Keratinocyte (primary cell): Measurements from ENCODE around the gene EFCAB13. TPM values are rescaled to one million over a fixed set of nuclear protein-coding genes. Genes with fewer than 3 reads are reported as not detected.

Experiments
- DNase-seq: peaks from one replicate; pipeline ENCODE4 v3.0.0-alpha.2; 2011; ENCODE audit warnings: low read depth, missing footprints, low spot score
- FAIRE-seq: peaks from 2 replicates; lab custom pipeline; 2011; peaks lifted over from hg19 to GRCh38; lab: Jason Lieb, UNC
- H2AFZ ChIP-seq: 2 replicates; pipeline ENCODE4 v1.6.0; 2012; ENCODE audit warnings: low read length, control low read depth, inconsistent platforms; ENCODE audit not compliant: control insufficient read depth
- H3K27ac ChIP-seq: 2 replicates; pipeline ENCODE4 v1.5.1; 2011; ENCODE audit warnings: low read length; ENCODE audit not compliant: control insufficient read depth, insufficient read depth
- H3K27me3 ChIP-seq: 3 replicates; pipeline ENCODE4 v1.6.0; 2011; ENCODE audit warnings: low read length; ENCODE audit not compliant: control insufficient read depth, insufficient read depth; ENCODE audit errors: extremely low read depth
- H3K36me3 ChIP-seq, 2 experiments: 2 replicates in 1 of 2; 3 replicates in 1 of 2; pipeline ENCODE4 v1.5.1; 2011; ENCODE audit warnings: low read length in 2 of 2, mild to moderate bottlenecking in 1 of 2; ENCODE audit not compliant: control insufficient read depth in 2 of 2, insufficient read depth in 2 of 2; ENCODE audit errors: extremely low read depth in 1 of 2
- H3K4me1 ChIP-seq: 3 replicates; pipeline ENCODE4 v1.5.1; 2011; ENCODE audit warnings: low read length; ENCODE audit not compliant: control insufficient read depth, insufficient read depth; ENCODE audit errors: extremely low read depth
- H3K4me2 ChIP-seq: 3 replicates; pipeline ENCODE4 v1.6.0; 2011; ENCODE audit warnings: low read depth, low read length; ENCODE audit not compliant: control insufficient read depth, insufficient read depth; ENCODE audit errors: extremely low read depth
- H3K4me3 ChIP-seq, 3 experiments: fragments of 200-600 bp in 1 of 3; sonication (generic) in 1 of 3; 2 replicates in 2 of 3; 3 replicates in 1 of 3; pipeline ENCODE4 v1.5.1; 2011 to 2016; ENCODE audit warnings: low read length in 3 of 3, mild to moderate bottlenecking in 3 of 3, control low read depth in 2 of 3, inconsistent platforms in 1 of 3, low read depth in 1 of 3, mixed read lengths in 1 of 3, mixed run types in 1 of 3, moderate library complexity in 1 of 3; ENCODE audit not compliant: control insufficient read depth in 2 of 3, insufficient read depth in 2 of 3; ENCODE audit errors: extremely low read depth in 1 of 3
- H3K79me2 ChIP-seq: 2 replicates; pipeline ENCODE4 v1.6.0; 2012; ENCODE audit warnings: low read length; ENCODE audit not compliant: control insufficient read depth, insufficient read depth
- H3K9ac ChIP-seq: 3 replicates; pipeline ENCODE4 v1.6.0; 2011; ENCODE audit warnings: low read length; ENCODE audit not compliant: control insufficient read depth, insufficient read depth; ENCODE audit errors: extremely low read depth
- H3K9me1 ChIP-seq: 3 replicates; pipeline ENCODE4 v1.6.0; 2011; ENCODE audit warnings: low read length; ENCODE audit not compliant: control insufficient read depth, insufficient read depth; ENCODE audit errors: extremely low read depth
- H3K9me3 ChIP-seq: 2 replicates; pipeline ENCODE4 v1.5.1; 2012; ENCODE audit warnings: low read depth, low read length; ENCODE audit not compliant: control insufficient read depth
- H4K20me1 ChIP-seq: 3 replicates; pipeline ENCODE4 v1.6.0; 2011; ENCODE audit warnings: low read length; ENCODE audit not compliant: control insufficient read depth, insufficient read depth; ENCODE audit errors: extremely low read depth
- CTCF ChIP-seq, 3 experiments: IDR thresholded peaks in 1 of 3; conservative IDR thresholded peaks in 1 of 3; optimal IDR thresholded peaks in 1 of 3; 2 replicates in 2 of 3; 3 replicates in 1 of 3; pipeline versions ENCODE3 to v1.5.1; 2011; ENCODE audit warnings: low read length in 3 of 3, mild to moderate bottlenecking in 3 of 3, moderate library complexity in 2 of 3, control low read depth in 1 of 3, inconsistent platforms in 1 of 3; ENCODE audit not compliant: insufficient read depth in 2 of 3; ENCODE audit errors: extremely low read depth in 1 of 3
- EZH2 ChIP-seq: IDR thresholded peaks from one replicate; pipeline ENCODE4 v1.6.1; 2012; ENCODE audit warnings: inconsistent platforms, mild to moderate bottlenecking, low read length, moderate library complexity
- dilution Hi-C: fragments of 300-500 bp; cut with MboI; formaldehyde crosslinking; loops from one replicate; pipeline ENCODE4 v1.7.0; 2020; ENCODE audit warnings: low sequenced_read_pairs; ENCODE audit not compliant: extremely low pct_ligation_motif_present
- polyA plus RNA-seq, 5 experiments: library from polyadenylated mRNA; depleted of rRNA in 3 of 5; stranded (reverse) in 3 of 5; stranded (forward) in 1 of 5; unstranded in 1 of 5; fragments of >200 nt; gene quantifications; 1 replicate in 1 of 5; 2 replicates in 3 of 5; 3 replicates in 1 of 5; pipeline versions ENCODE4 v1.2.1 to v1.2.3, GENCODE V29; 2011 to 2012; ENCODE audit warnings: missing spikeins in 2 of 5, low read depth in 1 of 5, low replicate concordance in 1 of 5

Gene EFCAB13
- polyA plus RNA-seq, 1 donor (not counting 4 experiments of a cell fraction or from before 2014, with no cell fraction given) = 0.63 TPM

- Histone ChIP-seq H2AFZ (no peak overlapping the region), H3K27ac (no peak overlapping the region), H3K4me2 (no peak overlapping the region), H3K79me2 (no peaks in the 10 kb centered on the region), H3K9me1 (no peaks in the 10 kb centered on the region), H3K9ac (no peak overlapping the region), H3K4me3 (no peak overlapping the region), H3K4me1 (peaks cover 21% of the 10 kb centered on the region), H3K36me3 (no peaks in the 10 kb centered on the region), H3K9me3 (peaks cover 9% of the 10 kb centered on the region), H4K20me1 (no peaks in the 10 kb centered on the region), H3K27me3 (peaks cover 19% of the 10 kb centered on the region)
- TF ChIP-seq CTCF (optimal IDR thresholded peaks at IDR 0.05 in 1 of 3, IDR thresholded peaks at IDR 0.05 in 1 of 3, conservative IDR thresholded peaks at IDR 0.05 in 1 of 3; ENCODE audit: extremely low read depth in 1 of 3, insufficient read depth in 2 of 3, low read length in 3 of 3) = no peak
- no peak for TF ChIP-seq EZH2
- FAIRE-seq = no peak
- DNase-seq = no peak
- dilution Hi-C loops = no loop called here
Observed at GRCh38 chr17:47304186-47304585, 19.6 kb upstream of the EFCAB13 start.

- Histone ChIP-seq H3K9me3 (peaks cover 9% of the 10 kb centered on the region), H3K4me3 (no peak overlapping the region), H4K20me1 (no peaks in the 10 kb centered on the region), H3K27me3 (peaks cover 13% of the 10 kb centered on the region), H3K36me3 (no peaks in the 10 kb centered on the region), H3K27ac (no peak overlapping the region), H3K79me2 (no peaks in the 10 kb centered on the region), H3K4me2 (peak overlapping the region; percentile 51), H3K9me1 (no peaks in the 10 kb centered on the region), H3K9ac (no peak overlapping the region), H2AFZ (no peak overlapping the region), H3K4me1 (peaks cover 21% of the 10 kb centered on the region)
- DNase-seq (peak; percentile 63), FAIRE-seq (peak; percentile 79)
- dilution Hi-C loops = no loop called here
- no peak for TF ChIP-seq CTCF (optimal IDR thresholded peaks at IDR 0.05 in 1 of 3, IDR thresholded peaks at IDR 0.05 in 1 of 3, conservative IDR thresholded peaks at IDR 0.05 in 1 of 3; ENCODE audit: extremely low read depth in 1 of 3, insufficient read depth in 2 of 3, low read length in 3 of 3)
- no peak for TF ChIP-seq EZH2
Observed at GRCh38 chr17:47305302-47305923, 18.3 kb upstream of the EFCAB13 start.
